Measurements from ENCODE around the gene RASD2.
A peak's percentile ranks its signal among the peaks of the same experiment; 100 is the strongest.

RASD2 gene

GRCh38 chr22:35519306-35520000 is 21.2 kb upstream of the RASD2 start:
- DNase-seq, result no peak

GRCh38 chr22:35521358-35522224 is 19.0 kb upstream of the RASD2 start:
- no peak for DNase-seq

DNA sequence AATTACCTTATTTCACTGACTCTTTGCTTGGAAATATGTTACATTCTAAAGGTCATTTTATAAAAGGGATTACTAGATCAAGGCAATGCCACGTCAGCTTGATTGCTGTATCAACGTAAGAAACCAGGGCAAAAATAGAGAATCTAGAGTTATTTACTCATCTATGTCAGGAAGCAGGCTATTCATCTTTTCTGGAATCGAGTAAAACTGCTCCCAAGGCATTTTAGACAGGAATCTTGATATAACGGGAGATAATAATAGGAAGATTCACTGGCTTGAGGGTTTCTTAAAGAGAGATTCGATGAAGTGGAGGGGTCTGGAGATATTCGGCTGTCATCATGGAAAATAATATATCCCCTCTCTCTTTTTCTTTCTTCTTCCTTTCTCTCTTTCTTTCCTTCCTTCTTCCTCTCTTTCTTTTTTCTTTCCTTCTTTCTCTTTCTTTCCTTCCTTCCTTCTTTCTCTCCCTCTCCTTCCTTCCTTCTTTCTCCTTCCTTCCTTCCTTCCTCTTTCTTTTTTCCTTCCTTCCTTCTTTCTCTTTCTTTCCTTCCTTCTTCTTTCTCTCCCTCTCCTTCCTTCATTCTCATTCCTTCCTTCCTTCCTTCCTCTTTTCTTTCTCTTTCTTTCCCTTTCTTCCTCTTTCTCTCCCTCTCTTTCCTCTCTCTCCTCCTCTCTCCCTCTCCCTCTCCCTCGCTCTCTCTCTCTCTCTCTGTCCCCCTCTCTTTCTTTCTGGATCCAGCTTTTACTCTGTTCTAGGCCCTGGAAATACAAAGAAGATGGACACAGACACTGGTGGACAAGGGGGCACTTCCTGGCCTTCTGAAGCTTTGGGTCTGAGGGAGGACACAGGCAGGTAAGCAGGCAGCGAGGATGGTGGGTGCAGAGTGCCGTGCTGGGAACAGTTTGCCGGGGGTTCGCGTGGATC is 18.1 kb upstream of the RASD2 start:
- DNase-seq, result no peak

GRCh38 chr22:35523167-35523947 is 17.3 kb upstream of the RASD2 start:
- DNase-seq, result no peak

DNA sequence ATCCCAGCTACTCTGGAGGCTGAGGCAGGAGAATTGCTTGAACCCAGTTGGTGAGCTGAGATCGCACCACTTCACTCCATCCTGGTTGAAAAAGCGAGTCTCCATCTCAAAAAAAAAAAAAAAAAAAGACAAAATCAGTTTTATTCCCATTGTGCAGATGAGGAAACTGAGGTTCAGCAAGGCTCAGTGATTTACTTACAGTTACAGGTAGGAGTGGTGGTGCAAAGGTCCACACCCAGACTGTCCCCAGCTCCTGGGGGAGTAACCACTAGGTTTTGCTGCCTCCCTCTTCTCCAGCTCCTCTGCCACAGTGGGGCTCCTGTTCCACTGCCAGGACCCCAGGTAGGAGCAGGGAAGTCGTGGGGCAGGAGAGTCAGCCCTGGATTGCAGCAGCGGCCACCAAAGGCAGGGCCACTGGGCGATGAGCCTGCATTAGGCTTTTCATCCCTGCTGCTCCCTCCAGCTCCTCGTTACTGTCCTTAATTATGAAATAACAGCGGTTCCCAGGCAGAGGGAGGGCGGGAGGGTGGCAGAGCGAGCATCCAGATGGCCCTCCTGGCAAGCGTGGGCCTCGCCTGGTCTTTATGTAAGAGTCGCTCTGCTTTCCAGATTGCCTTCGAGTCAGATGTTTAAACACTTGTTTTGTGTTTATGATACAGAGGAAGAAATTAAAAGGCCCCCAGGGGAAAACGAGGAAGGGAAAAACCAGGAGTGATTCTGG is 15.5 kb upstream of the RASD2 start:
- no peak for DNase-seq

- DNase-seq, result no peak
These were observed 14.8 kb upstream of the RASD2 start for GRCh38 chr22:35525687-35526332.

DNA sequence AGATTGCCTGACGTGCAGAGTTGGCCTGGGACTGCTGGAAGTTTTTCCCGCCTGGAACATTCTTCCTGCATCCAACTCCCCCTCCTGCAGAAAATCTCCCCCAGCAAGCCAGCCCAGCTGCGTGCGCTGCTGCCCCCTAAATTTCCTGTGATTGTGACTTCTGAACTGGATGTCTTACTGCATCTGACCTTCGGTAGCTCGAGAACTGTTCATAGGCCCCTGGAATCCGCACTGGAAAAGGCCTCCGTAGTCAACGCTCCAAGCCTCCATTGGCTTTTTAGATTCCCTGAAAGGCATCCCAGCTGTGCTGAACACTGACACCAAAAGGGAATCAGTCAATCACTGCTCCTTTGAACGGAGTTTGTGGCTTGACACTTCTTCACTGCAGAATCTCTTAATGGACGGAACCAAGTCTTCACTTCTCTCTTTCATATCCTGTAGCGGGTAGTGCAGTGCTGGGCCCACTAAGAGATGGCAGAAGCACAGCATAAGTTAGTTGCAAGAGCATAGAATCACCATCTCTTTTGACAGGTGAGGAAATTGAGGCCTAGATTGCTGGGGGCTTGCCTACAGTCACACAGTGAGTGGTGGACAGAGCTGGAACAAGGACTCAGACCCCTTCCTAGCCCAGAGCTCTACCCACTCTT is 14.2 kb upstream of the RASD2 start:
- DNase-seq, result no peak

- no peak for DNase-seq
These were observed 11.7 kb upstream of the RASD2 start for GRCh38 chr22:35528927-35529326.

DNA sequence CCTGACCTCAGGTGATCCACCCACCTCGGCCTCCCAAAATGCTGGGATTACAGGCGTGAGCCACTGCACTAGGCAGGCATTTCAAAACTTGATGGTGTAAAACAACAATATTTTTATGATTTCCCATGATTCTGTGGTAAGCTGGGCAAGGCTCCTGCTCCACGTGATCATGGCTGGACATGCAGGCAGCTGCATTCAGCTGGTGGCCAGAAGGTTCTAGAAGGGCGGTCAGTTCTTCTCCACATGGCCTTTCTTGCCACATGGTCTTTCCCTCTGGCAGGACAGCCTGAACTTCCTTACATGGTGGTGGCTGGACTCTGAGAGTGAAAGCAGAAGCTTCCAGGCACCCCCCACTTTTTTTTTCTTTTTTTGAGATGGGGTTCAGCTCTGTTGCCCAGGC is 9.9 kb upstream of the RASD2 start:
- DNase-seq, result no peak

- DNase-seq, result no peak
These were observed 9.4 kb upstream of the RASD2 start for GRCh38 chr22:35531202-35531601.

DNA sequence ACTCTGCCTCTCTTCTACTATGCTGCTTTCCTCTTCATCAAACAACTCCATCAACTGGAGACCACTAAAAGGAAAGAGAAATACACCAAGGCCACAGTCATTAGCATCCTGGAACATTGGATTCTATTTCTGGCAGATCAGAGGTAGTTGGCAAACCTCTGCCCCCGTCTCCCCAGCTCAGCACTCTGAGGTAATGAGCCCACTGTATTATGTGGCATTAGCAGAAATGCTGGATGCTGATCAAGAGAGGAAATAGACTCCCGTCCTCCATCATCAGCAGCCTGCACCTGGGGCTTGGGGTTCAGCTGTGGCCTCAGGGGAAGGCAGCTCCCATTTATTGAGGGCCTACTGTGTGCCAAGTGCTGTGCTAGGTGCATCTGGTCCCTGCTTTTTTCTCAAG is 9.0 kb upstream of the RASD2 start:
- no peak for DNase-seq

- no peak for DNase-seq
These were observed 7.1 kb upstream of the RASD2 start for GRCh38 chr22:35533365-35534029.

- no peak for DNase-seq
These were observed 6.5 kb upstream of the RASD2 start for GRCh38 chr22:35534091-35534490.

DNA sequence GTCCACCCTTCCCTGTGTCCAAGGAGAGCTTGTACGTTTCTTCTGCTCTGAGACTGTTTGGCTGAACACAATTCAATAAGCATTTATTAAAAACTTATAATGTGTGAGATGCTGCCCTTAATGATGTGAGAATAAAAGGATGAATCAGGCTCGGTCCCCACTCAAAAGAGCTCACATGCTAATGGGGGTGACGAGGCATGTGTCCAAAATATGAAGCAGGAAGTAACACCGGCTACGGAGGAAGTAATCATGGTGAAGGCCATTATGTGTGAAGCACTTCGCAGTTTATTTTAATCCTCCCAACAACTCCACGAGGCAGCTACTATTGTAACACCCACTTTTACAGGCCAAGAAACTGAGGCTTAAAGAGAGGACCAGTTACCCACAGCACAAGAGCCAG is 3.4 kb upstream of the RASD2 start:
- DNase-seq, result no peak

DNA sequence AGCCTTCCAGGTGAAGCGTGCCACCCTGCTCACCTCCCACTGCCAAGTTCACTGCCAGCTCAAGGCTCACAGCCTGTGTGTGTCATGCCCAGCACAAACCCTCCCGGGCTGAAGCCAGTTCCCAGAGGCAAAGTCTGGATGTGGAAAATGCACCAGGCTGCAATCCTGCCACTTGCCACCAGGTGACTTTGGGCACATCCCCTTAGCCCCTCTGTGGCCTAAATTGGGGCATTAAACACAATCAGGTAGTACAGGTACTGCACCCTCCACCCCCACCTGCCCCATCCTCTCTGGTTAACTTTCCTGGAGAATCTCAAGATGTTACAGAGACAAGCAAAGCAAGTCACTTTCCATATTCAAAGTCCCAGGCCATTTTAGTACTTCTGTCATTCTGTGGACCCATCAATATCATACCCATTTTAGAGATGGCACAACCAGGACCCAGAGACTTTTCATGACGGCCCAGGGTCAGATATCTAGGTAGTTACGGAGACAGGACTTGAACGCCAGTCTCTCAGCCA is 1.8 kb upstream of the RASD2 start:
- DNase-seq, result peak; percentile 30

DNA sequence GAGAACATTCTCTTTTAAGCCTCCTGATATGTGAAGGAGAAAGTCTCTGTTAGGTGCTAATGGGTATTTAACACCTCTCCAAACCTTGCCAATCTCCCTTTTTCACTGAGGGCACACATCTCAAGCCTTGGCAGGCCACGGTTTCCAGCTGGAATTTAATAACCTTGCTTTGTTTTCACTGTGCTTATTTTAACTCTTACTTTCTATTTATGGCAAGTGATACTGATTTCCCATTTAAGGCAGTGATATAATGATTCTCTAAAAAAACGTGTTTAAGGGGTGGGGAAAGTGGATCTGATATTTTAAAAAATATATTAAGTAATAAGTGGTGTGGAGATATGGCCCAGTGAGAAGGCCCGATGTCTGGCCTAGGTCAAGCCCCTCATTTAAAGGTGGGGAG is 1.1 kb upstream of the RASD2 start:
- DNase-seq, result no peak

DNA sequence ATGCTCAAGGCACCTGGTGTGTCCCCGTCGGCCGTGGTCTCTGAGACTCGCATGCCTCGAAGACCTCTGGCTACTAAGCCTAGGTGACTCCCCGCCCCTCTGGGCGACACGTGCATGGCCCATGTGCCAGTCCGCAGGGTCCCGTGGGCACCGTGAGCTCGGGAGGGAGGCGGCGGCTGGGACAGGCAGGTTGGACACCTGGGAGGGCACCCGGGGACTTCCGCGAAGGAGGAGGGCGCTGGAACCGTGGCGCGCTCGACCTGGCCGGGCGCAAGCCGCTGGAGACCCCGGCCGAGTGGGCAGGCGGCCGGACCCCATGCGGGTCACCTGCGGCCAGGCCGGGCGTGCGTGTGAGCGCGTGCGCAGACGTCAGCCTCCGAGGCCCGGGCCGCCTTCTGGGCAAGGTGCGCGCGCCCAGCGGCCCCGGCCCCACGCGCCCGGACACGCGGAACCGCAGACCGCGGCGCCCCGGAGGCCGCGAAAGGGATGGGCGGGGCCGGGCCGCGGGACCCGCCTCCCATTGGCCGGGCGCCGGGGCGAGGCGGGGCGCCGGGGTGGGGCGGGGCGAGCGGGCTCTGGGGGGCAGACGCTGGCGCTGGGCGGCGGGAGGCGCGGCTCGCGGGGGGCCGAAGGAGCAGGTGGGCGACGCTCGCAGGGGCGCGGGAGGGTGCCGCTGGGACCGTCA is 579 bp upstream of the RASD2 start:
- peak; percentile 72 for DNase-seq

- no peak for DNase-seq
These were observed 670 bp downstream of the RASD2 start for GRCh38 chr22:35541254-35541748.
